GM18951 (cell line): ENCODE data around the gene CRISP1.
"Not testable (repeated sequence)": the region's sequence is repeated elsewhere in the genome, so short reads cannot be mapped to it uniquely, and the experiment has no call there.

Source experiments
- POLR2A ChIP-seq: IDR thresholded peaks from 4 replicates; pipeline ENCODE4 v1.6.1; 2011; ENCODE audit warnings: mild to moderate bottlenecking; ENCODE audit not compliant: insufficient read length, insufficient read depth; ENCODE audit errors: extremely low read depth
- in situ Hi-C: fragments of 300-500 bp; cut with MboI; formaldehyde crosslinking; loops from one replicate; pipeline ENCODE4 v1.12.0; 2022; ENCODE audit warnings: low sequenced_read_pairs, mixed read lengths, inconsistent platforms; ENCODE audit not compliant: unreplicated experiment

The CRISP1 gene

DNA sequence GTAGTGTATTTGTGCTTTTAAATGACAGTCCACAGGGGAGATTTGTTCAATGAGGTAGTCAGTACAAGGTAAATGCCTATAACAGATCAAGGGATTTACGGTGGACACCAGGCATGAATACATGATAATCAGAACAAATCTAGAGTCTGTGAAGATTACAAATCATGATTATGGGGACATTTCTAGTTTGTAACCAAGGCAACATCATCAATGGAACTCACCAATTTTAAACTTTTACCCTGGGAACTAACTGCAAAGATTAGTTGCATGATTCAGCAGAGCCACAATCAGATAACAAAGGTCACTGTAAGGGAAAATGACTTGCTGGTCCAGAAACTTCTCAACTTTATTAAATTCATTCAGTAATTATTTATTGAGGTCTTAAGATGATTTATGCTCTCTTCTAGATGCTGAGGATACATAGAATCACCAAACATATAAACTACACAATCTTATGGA, at the start of gene CRISP1:
CRISP1 (minus strand) TSS at position 51 of the 459 bp plus-strand sequence. CDS start 9,135 bp downstream, outside the sequence.
- TF ChIP-seq POLR2A: no peak
- in situ Hi-C loops: loop anchor here (25.0 kb wide), 1 partner anchor 354 kb away; no protein-coding TSS in a partner anchor

DNA sequence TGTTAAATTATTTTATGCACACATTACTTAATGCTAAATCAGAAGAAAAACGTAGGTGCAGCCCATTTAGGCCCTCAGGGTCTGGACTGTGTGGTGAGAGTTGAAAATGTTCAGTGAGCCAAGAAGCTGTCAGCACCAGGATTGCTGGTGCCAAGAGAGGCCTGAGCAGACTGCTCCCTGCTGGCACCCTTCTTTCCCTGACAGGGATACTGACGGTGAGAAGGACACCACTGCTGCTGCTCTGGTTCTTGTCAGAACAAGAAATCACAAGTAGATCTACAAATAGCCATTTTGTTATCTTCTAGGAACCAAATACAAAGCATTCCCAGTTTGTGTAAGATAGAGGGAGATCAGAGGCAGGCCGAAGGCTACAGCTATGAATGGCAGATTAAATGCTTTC, 48.7 kb upstream of the CRISP1 start:
- TF ChIP-seq POLR2A: no peak
- in situ Hi-C loops: no loop called here

- TF ChIP-seq POLR2A: no peak
- in situ Hi-C loops: no loop called here
Measured at GRCh38 chr6:49913636-49914375, 47.5 kb upstream of the CRISP1 start.

GRCh38 chr6:49912196-49912595, 45.9 kb upstream of the CRISP1 start:
- in situ Hi-C loops: no loop called here
- TF ChIP-seq POLR2A: no peak

- in situ Hi-C loops: no loop called here
- no peak for TF ChIP-seq POLR2A
Measured at GRCh38 chr6:49911252-49911651, 44.9 kb upstream of the CRISP1 start.

DNA sequence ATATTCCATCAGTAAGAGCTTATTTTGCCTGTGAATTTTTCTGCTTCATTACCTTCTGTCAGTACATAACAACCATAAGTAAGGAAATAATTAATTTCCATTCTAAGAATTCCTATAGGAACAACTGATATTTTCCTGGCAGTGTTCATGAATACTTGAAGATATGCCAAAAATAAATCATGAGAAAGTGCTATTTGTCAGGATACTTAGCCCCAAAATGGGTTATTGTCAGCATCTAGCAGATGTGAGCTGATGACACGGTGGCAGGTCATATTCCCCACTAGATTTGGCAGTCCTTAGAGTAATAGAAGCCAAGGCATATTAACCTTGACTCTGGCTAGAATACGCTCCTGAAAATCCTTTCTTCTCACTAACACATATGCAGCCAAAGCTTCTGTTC, 43.2 kb upstream of the CRISP1 start:
- TF ChIP-seq POLR2A: no peak
- in situ Hi-C loops: no loop called here

GRCh38 chr6:49906526-49906925, 40.2 kb upstream of the CRISP1 start:
- no peak for TF ChIP-seq POLR2A
- in situ Hi-C loops: no loop called here

DNA sequence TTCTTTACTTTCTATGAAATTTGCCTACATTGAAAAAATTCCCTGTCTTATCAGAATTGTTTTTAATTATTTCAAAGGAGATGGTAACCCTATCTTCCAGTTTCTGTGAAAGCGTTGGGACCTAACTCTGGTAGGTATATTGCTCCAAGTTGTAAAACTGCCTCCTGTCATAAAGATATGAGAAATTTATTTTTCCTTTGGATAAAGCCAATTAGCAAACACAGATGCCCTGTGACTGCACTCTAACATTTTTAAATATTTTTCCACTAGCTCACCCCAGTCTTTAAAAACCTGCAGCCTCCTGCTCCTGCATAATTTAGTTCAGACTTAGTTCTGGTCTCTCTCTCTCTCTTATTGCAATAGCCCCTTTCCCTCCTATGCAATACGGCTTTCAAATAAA, 39.0 kb upstream of the CRISP1 start:
- in situ Hi-C loops: no loop called here

GRCh38 chr6:49902856-49903255, 36.5 kb upstream of the CRISP1 start:
- in situ Hi-C loops: no loop called here

More for the DNA sequence above, 39.0 kb upstream of the CRISP1 start:
- no peak for TF ChIP-seq POLR2A

DNA sequence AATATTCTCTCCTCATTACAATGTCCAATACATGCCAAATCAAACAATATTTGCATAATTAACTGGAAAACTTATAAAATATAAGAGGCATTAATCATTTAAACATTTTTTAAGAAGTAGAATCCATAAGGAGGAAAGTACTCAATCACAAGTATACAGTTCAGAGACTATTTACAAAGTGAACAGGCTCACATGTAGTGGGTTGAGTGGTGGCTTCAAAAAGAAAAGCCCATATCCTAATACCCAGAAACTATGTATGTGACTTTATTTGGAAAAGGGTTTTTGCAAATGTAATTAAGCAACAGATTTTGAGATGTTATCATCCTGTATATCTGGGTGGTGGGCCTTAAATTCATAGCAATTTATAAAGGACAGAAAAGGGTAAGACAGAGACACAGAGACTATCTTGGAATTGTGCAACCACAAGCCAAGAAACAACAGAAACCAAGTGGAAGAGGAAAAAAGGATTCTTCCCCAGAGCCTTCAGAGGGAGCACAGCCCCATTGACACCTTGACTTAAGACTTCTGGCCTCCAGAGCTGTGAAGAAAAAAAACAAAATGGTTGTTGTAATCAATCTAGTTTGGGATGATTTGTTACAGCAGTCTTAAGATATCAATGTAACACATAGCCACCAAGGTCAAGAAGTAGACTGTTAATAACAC, 32.7 kb upstream of the CRISP1 start:
- no peak for TF ChIP-seq POLR2A
- in situ Hi-C loops: no loop called here

More at GRCh38 chr6:49902856-49903255, 36.5 kb upstream of the CRISP1 start:
- no peak for TF ChIP-seq POLR2A

DNA sequence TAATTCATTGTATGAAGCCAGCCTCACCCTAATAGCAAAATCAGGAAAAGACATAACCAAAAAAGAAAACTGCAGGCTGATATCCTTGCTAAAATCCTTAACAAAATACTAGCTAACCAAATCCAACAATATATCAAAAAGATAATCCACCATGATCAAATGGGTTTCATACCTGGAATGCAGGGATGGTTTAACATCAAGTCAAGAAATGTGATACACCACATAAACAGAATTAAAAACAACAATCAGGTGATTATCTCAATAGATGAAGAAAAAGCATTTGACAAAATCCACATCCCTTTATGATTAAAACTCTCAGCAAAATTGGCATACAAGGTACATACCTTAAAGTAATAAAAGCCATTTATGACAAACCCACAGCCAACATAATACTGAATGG, 29.2 kb upstream of the CRISP1 start:
- in situ Hi-C loops: not testable (repeated sequence)

GRCh38 chr6:49892280-49892679, 25.9 kb upstream of the CRISP1 start:
- in situ Hi-C loops: no loop called here
- TF ChIP-seq POLR2A: no peak

GRCh38 chr6:49890988-49891387, 24.7 kb upstream of the CRISP1 start:
- TF ChIP-seq POLR2A: no peak

More at GRCh38 chr6:49890988-49891387, 24.7 kb upstream of the CRISP1 start:
- in situ Hi-C loops: no loop called here
